Liver (tissue), 9 donors: ENCODE results near the gene EXOC3L1. TPM values are rescaled to one million over a fixed set of nuclear protein-coding genes. Genes with fewer than 3 reads are reported as not detected.

Experiments
- DNase-seq: peaks from one replicate; pipeline ENCODE4 v3.0.0-alpha.2; 2017; ENCODE audit warnings: low spot score
- H3K27ac ChIP-seq, 2 donors: one replicate each; pipeline ENCODE4 v1.7.0; 2013; ENCODE audit warnings: inconsistent platforms in 2 of 2, low read length in 2 of 2, control low read depth in 1 of 2, low read depth in 1 of 2, mild to moderate bottlenecking in 1 of 2
- H3K27me3 ChIP-seq, 4 donors: one replicate each; pipeline versions ENCODE4 v1.6.1 to v1.7.0; 2013; ENCODE audit warnings: low read length in 3 of 4, inconsistent platforms in 1 of 4, mild to moderate bottlenecking in 1 of 4, moderate library complexity in 1 of 4; ENCODE audit not compliant: control insufficient read depth in 4 of 4, insufficient read depth in 4 of 4
- H3K36me3 ChIP-seq, 4 donors: one replicate each; pipeline versions ENCODE4 v1.6.1 to v1.7.0; 2013; ENCODE audit warnings: low read length in 3 of 4, mild to moderate bottlenecking in 3 of 4, low read depth in 1 of 4, moderate library complexity in 1 of 4; ENCODE audit not compliant: control insufficient read depth in 4 of 4, insufficient read depth in 3 of 4
- H3K4me1 ChIP-seq, 4 donors: one replicate each; pipeline versions ENCODE4 v1.6.1 to v1.7.0; 2013; ENCODE audit warnings: low read length in 3 of 4, mild to moderate bottlenecking in 3 of 4, moderate library complexity in 1 of 4; ENCODE audit not compliant: control insufficient read depth in 4 of 4, insufficient read depth in 4 of 4
- H3K4me3 ChIP-seq, 3 donors: one replicate each; pipeline versions ENCODE4 v1.6.1 to v1.7.0; 2013; ENCODE audit warnings: low read length in 3 of 3, control low read depth in 1 of 3, low read depth in 1 of 3, mild to moderate bottlenecking in 1 of 3
- H3K9ac ChIP-seq, 2 donors: one replicate each; pipeline ENCODE4 v1.7.0; 2013; ENCODE audit warnings: low read length in 2 of 2, mild to moderate bottlenecking in 2 of 2, moderate library complexity in 2 of 2, control low read depth in 1 of 2, low read depth in 1 of 2
- H3K9me3 ChIP-seq, 4 donors: one replicate each; pipeline versions ENCODE4 v1.6.1 to v1.7.0; 2013; ENCODE audit warnings: low read length in 3 of 4; ENCODE audit not compliant: control insufficient read depth in 4 of 4
- ATF3 ChIP-seq: IDR thresholded peaks from 2 replicates; pipeline ENCODE4 v1.6.1; 2016; ENCODE audit warnings: antibody characterized with exemption
- CTCF ChIP-seq: fragments of 150-350 bp; IDR thresholded peaks from 2 replicates; pipeline ENCODE4 v1.5.1; 2017; ENCODE audit warnings: improper control_type of control experiment, low read depth, low read length; ENCODE audit not compliant: missing input control
- EGR1 ChIP-seq, 2 donors: IDR thresholded peaks; 2 replicates each; pipeline ENCODE4 v1.6.1; 2016 to 2018; ENCODE audit warnings: antibody characterized with exemption in 2 of 2, low read depth in 2 of 2
- FOXA1 ChIP-seq: IDR thresholded peaks from 2 replicates; pipeline ENCODE4 v1.6.1; 2016; ENCODE audit warnings: antibody characterized with exemption
- FOXA2 ChIP-seq: IDR thresholded peaks from 2 replicates; pipeline ENCODE4 v1.6.1; 2016; ENCODE audit warnings: antibody characterized with exemption
- GABPA ChIP-seq, 2 donors: IDR thresholded peaks in 1 of 2; conservative IDR thresholded peaks in 1 of 2; 2 replicates each; pipeline ENCODE4 v1.6.1; 2016; ENCODE audit warnings: antibody characterized with exemption in 2 of 2, mild to moderate bottlenecking in 1 of 2, moderate library complexity in 1 of 2
- HNF4A ChIP-seq, 2 donors: conservative IDR thresholded peaks; 2 replicates each; pipeline ENCODE4 v1.6.1; 2016; ENCODE audit warnings: antibody characterized with exemption in 2 of 2, mild to moderate bottlenecking in 2 of 2
- HNF4G ChIP-seq: IDR thresholded peaks from 2 replicates; pipeline ENCODE4 v1.6.1; 2016; ENCODE audit warnings: antibody characterized with exemption
- JUND ChIP-seq, 2 donors: IDR thresholded peaks; 2 replicates each; pipeline ENCODE4 v1.6.1; 2016; ENCODE audit warnings: antibody characterized with exemption in 2 of 2
- MAX ChIP-seq: IDR thresholded peaks from 2 replicates; pipeline ENCODE4 v1.6.1; 2016; ENCODE audit warnings: antibody characterized with exemption
- NR2F2 ChIP-seq: IDR thresholded peaks from 2 replicates; pipeline ENCODE4 v1.6.1; 2016; ENCODE audit warnings: antibody characterized with exemption
- RAD21 ChIP-seq, 2 donors: IDR thresholded peaks; 2 replicates each; pipeline ENCODE4 v1.6.1; 2016; ENCODE audit warnings: antibody characterized with exemption in 2 of 2, mild to moderate bottlenecking in 2 of 2
- REST ChIP-seq: IDR thresholded peaks from 2 replicates; pipeline ENCODE4 v1.6.1; 2016; ENCODE audit warnings: antibody characterized with exemption, mild to moderate bottlenecking
- RXRA ChIP-seq, 2 donors: IDR thresholded peaks; 2 replicates each; pipeline ENCODE4 v1.6.1; 2017 to 2018; ENCODE audit warnings: antibody characterized with exemption in 2 of 2, mild to moderate bottlenecking in 1 of 2
- SP1 ChIP-seq: IDR thresholded peaks from 2 replicates; pipeline ENCODE4 v1.6.1; 2018; ENCODE audit warnings: antibody characterized with exemption, mild to moderate bottlenecking
- TAF1 ChIP-seq: conservative IDR thresholded peaks from 2 replicates; pipeline ENCODE4 v1.6.1; 2016; ENCODE audit warnings: antibody characterized with exemption, mild to moderate bottlenecking
- YY1 ChIP-seq: IDR thresholded peaks from 2 replicates; pipeline ENCODE4 v1.6.1; 2016; ENCODE audit warnings: antibody characterized with exemption, mild to moderate bottlenecking
- ZBTB33 ChIP-seq: IDR thresholded peaks from 2 replicates; pipeline ENCODE4 v1.6.1; 2016; ENCODE audit warnings: antibody characterized with exemption
- WGBS: extraction: QIAGEN DNeasy Blood & Tissue Kit; methylation state at CpG from one replicate; pipeline ENCODE4 v1.1.7; 2013; 5-methylcytosine and 5-hydroxymethylcytosine counted together
- polyA plus RNA-seq, 2 donors: library from polyadenylated mRNA; stranded (reverse) in 1 of 2; unstranded in 1 of 2; fragments of 200-250 nt in 1 of 2; fragments of >200 nt in 1 of 2; fragmentation: Nextera tagmentation in 1 of 2; extraction: Ambion mirVana in 1 of 2; gene quantifications; one replicate each; pipeline versions ENCODE4 v1.2.1 to v1.2.3, GENCODE V29; 2013 to 2015
- total RNA-seq, 2 donors: library from RNA; depleted of rRNA; stranded (reverse); fragments of >200 nt; gene quantifications; one replicate each; pipeline ENCODE4 v1.2.3, GENCODE V29; 2014
- donor health status: healthy.
- donor health status: healthy.
- donor health status: healthy.
- donor health status: healthy.
- donor health status: healthy.

The EXOC3L1 gene
- total and polyA plus RNA-seq, 4 donors: 1.1 to 3.7 (median 2.8) TPM

- DNase-seq: no peak
- H3K27ac ChIP-seq: no peak overlapping the region
- no peak overlapping the region for H3K4me3 ChIP-seq
- H3K36me3 ChIP-seq: peaks cover 2 to 27% (median 7%) of the 10 kb centered on the region in 4 donors
- peaks cover 13 to 23% (median 17%) of the 10 kb centered on the region in 4 donors for H3K4me1 ChIP-seq
- TF ChIP-seq CTCF: no peak
- no peak for TF ChIP-seq HNF4A (conservative IDR thresholded peaks at IDR 0.05)
- no peak for TF ChIP-seq REST
- TF ChIP-seq EGR1 (IDR thresholded peaks at IDR 0.05; ENCODE audit: low read depth in 2 of 2): no peak
- TF ChIP-seq TAF1: no peak
- no peak for TF ChIP-seq JUND (IDR thresholded peaks at IDR 0.05)
- TF ChIP-seq FOXA1: no peak
- TF ChIP-seq YY1: no peak
- no peak for TF ChIP-seq SP1
- TF ChIP-seq ZBTB33: no peak
- TF ChIP-seq ATF3: no peak
- no peak for TF ChIP-seq HNF4G
- no peak for TF ChIP-seq MAX
- no peak for TF ChIP-seq GABPA (IDR thresholded peaks at IDR 0.05 in 1 of 2, conservative IDR thresholded peaks at IDR 0.05 in 1 of 2)
- TF ChIP-seq FOXA2: no peak
- TF ChIP-seq NR2F2: no peak
- no peak for TF ChIP-seq RXRA (IDR thresholded peaks at IDR 0.05)
- TF ChIP-seq RAD21 (IDR thresholded peaks at IDR 0.05): no peak
- H3K9ac ChIP-seq: no peak overlapping the region
- no peaks in the 10 kb centered on the region for H3K27me3 ChIP-seq
- H3K9me3 ChIP-seq: no peaks in the 10 kb centered on the region
- WGBS: 95% methylated on average over 8 of the region's 8 CpGs
Measured at GRCh38 chr16:67206129-67206837, 16.3 kb upstream of the EXOC3L1 start.
